Measurements from ENCODE around the gene TJP3. TPM values are rescaled to one million over a fixed set of nuclear protein-coding genes. Genes with fewer than 3 reads are reported as not detected.
A peak's percentile ranks its signal among the peaks of the same experiment; 100 is the strongest.

TJP3 gene
- total RNA-seq, 1 donor from 2014 or later = 14.7 TPM

GRCh38 chr19:3734310-3734600 lies 26.1 kb downstream of the TJP3 start:
- Mint-ChIP-seq H3K27me3 (ENCODE audit: insufficient read depth, low read depth) (peaks cover 8% of the 10 kb centered on the region), H3K9me3 (no peaks in the 10 kb centered on the region), H3K36me3 (no peaks in the 10 kb centered on the region), H3K4me3 (no peak overlapping the region), H3K27ac (no peak overlapping the region), H3K4me1 (peaks cover under 1% of the 10 kb centered on the region)
- Histone ChIP-seq H3K27ac (no peak overlapping the region), H3K36me3 (no peaks in the 10 kb centered on the region), H3K9me3 (ENCODE audit: low read depth) (no peaks in the 10 kb centered on the region), H3K4me3 (no peak overlapping the region), H3K27me3 (no peaks in the 10 kb centered on the region), H3F3A (ENCODE audit: low read depth) (no peaks in the 10 kb centered on the region), H4K20me1 (ENCODE audit: low read depth) (no peaks in the 10 kb centered on the region), H3K9ac (no peak overlapping the region), H3K4me2 (no peak overlapping the region), H3K79me2 (ENCODE audit: low read depth) (no peaks in the 10 kb centered on the region), H3K4me1 (no peaks in the 10 kb centered on the region), H2AFZ (replicated peaks) (no peak overlapping the region)
- TF ChIP-seq CTCF (IDR thresholded peaks at IDR 0.05) (no peak), EZH2 (IDR thresholded peaks at IDR 0.05) (no peak), EZH2phosphoT487 (IDR thresholded peaks at IDR 0.05) (no peak)
- no peak for DNase-seq (ENCODE audit: low spot score)

- H3K9me3 ChIP-seq (ENCODE audit: low read depth) = no peaks in the 10 kb centered on the region
- Mint-ChIP-seq H3K27me3 (ENCODE audit: insufficient read depth, low read depth) (peaks cover 4% of the 10 kb centered on the region), H3K36me3 (no peaks in the 10 kb centered on the region), H3K27ac (peak overlapping the region; percentile 6), H3K4me3 (no peak overlapping the region), H3K4me1 (no peaks in the 10 kb centered on the region), H3K9me3 (no peaks in the 10 kb centered on the region)
- no peak overlapping the region for H3K4me2 ChIP-seq
- H3K79me2 ChIP-seq (ENCODE audit: low read depth) = no peaks in the 10 kb centered on the region
- H3K4me3 ChIP-seq = no peak overlapping the region
- no peaks in the 10 kb centered on the region for H4K20me1 ChIP-seq (ENCODE audit: low read depth)
- no peak for DNase-seq (ENCODE audit: low spot score)
- TF ChIP-seq CTCF (IDR thresholded peaks at IDR 0.05) (no peak), EZH2phosphoT487 (IDR thresholded peaks at IDR 0.05) (no peak)
- no peak overlapping the region for H3K9ac ChIP-seq
- no peaks in the 10 kb centered on the region for H3K36me3 ChIP-seq
- H3F3A ChIP-seq (ENCODE audit: low read depth) = no peaks in the 10 kb centered on the region
- no peaks in the 10 kb centered on the region for H3K4me1 ChIP-seq
- H2AFZ ChIP-seq (replicated peaks) = no peak overlapping the region
- no peak overlapping the region for H3K27ac ChIP-seq
- H3K27me3 ChIP-seq = no peaks in the 10 kb centered on the region
These were observed 28.0 kb downstream of the TJP3 start for GRCh38 chr19:3736106-3736724.

GRCh38 chr19:3737487-3738205 lies 29.5 kb downstream of the TJP3 start:
- no peaks in the 10 kb centered on the region for H4K20me1 ChIP-seq (ENCODE audit: low read depth)
- H3K4me1 ChIP-seq = no peaks in the 10 kb centered on the region
- no peak overlapping the region for H3K4me3 Mint-ChIP-seq
- H3K36me3 ChIP-seq = no peaks in the 10 kb centered on the region
- no peak for DNase-seq (ENCODE audit: low spot score)
- no peak overlapping the region for H2AFZ ChIP-seq (replicated peaks)
- no peaks in the 10 kb centered on the region for H3K79me2 ChIP-seq (ENCODE audit: low read depth)
- H3K27me3 Mint-ChIP-seq (ENCODE audit: insufficient read depth, low read depth) = peaks cover 4% of the 10 kb centered on the region
- H3K4me3 ChIP-seq = no peak overlapping the region
- H3K9ac ChIP-seq = no peak overlapping the region
- no peak overlapping the region for H3K27ac ChIP-seq
- H3K4me2 ChIP-seq = no peak overlapping the region
- no peaks in the 10 kb centered on the region for H3K4me1 Mint-ChIP-seq
- no peaks in the 10 kb centered on the region for H3K36me3 Mint-ChIP-seq
- H3K9me3 ChIP-seq (ENCODE audit: low read depth) = no peaks in the 10 kb centered on the region
- TF ChIP-seq EZH2phosphoT487 (IDR thresholded peaks at IDR 0.05) (no peak), CTCF (IDR thresholded peaks at IDR 0.05) (no peak), EZH2 (IDR thresholded peaks at IDR 0.05) (no peak)
- H3F3A ChIP-seq (ENCODE audit: low read depth) = no peaks in the 10 kb centered on the region
- H3K9me3 Mint-ChIP-seq = no peaks in the 10 kb centered on the region
- H3K27ac Mint-ChIP-seq = peak overlapping the region; percentile 8
- H3K27me3 ChIP-seq = no peaks in the 10 kb centered on the region

Data from neural progenitor cell (in vitro differentiated cells).